CD4-positive, alpha-beta memory T cell (primary cell): Measurements from ENCODE around the gene SGCG. TPM values are rescaled to one million over a fixed set of nuclear protein-coding genes. Genes with fewer than 3 reads are reported as not detected.

ENCODE experiments used
- CTCF ChIA-PET: fragments of 350-600 bp; sonication (Branson Sonifier 250); formaldehyde crosslinking; loops from one replicate; lab custom pipeline; 2021; ENCODE audit warnings: inconsistent platforms; ENCODE audit not compliant: partially characterized antibody; lab: Charles Lee
- POLR2A ChIA-PET: fragments of 350-600 bp; sonication (Branson Sonifier 250); formaldehyde crosslinking; loops from one replicate; lab custom pipeline; 2021; ENCODE audit not compliant: partially characterized antibody; lab: Charles Lee
- DNase-seq, 5 donors: peaks; one replicate each; pipeline versions ENCODE4 v3.0.0 to v3.0.0-alpha.2; 2020 to 2022; ENCODE audit warnings: mixed read lengths in 1 of 5
- H3K27ac ChIP-seq: one replicate; pipeline ENCODE4 v1.7.0; 2013; ENCODE audit warnings: low read depth, low read length
- H3K27me3 ChIP-seq: 2 replicates; pipeline ENCODE4 v1.7.0; 2013; ENCODE audit warnings: mild to moderate bottlenecking, low read length, moderate library complexity; ENCODE audit not compliant: insufficient read depth
- H3K36me3 ChIP-seq: 2 replicates; pipeline ENCODE4 v1.7.0; 2013; ENCODE audit warnings: mild to moderate bottlenecking, low read length, moderate library complexity; ENCODE audit not compliant: insufficient read depth
- H3K4me1 ChIP-seq: 2 replicates; pipeline ENCODE4 v1.7.0; 2013; ENCODE audit warnings: mild to moderate bottlenecking, low read length, moderate library complexity; ENCODE audit not compliant: insufficient read depth
- H3K4me3 ChIP-seq, 2 donors: one replicate each; pipeline ENCODE4 v1.7.0; 2013; ENCODE audit warnings: low read length in 2 of 2, mild to moderate bottlenecking in 1 of 2
- H3K9me3 ChIP-seq, 2 donors: one replicate each; pipeline ENCODE4 v1.7.0; 2013; ENCODE audit warnings: low read length in 2 of 2, control low read depth in 1 of 2; ENCODE audit not compliant: control insufficient read depth in 1 of 2
- H3K27ac Mint-ChIP-seq, 7 donors: one replicate each; pipeline ENCODE4 v1.8.0; 2020 to 2021; ENCODE audit warnings: mixed read lengths in 7 of 7, mild to moderate bottlenecking in 6 of 7, inconsistent platforms in 3 of 7, moderate library complexity in 3 of 7
- H3K27me3 Mint-ChIP-seq, 2 donors: one replicate each; pipeline ENCODE4 v1.8.0; 2020 to 2021; ENCODE audit warnings: mixed read lengths in 2 of 2
- H3K36me3 Mint-ChIP-seq, 2 donors: one replicate each; pipeline ENCODE4 v1.8.0; 2020 to 2021; ENCODE audit warnings: mixed read lengths in 2 of 2, inconsistent platforms in 1 of 2, mild to moderate bottlenecking in 1 of 2
- H3K4me1 Mint-ChIP-seq, 4 donors: one replicate each; pipeline ENCODE4 v1.8.0; 2020 to 2021; ENCODE audit warnings: mixed read lengths in 4 of 4, mild to moderate bottlenecking in 1 of 4
- H3K4me3 Mint-ChIP-seq, 8 donors: one replicate each; pipeline ENCODE4 v1.8.0; 2020 to 2021; ENCODE audit warnings: mixed read lengths in 8 of 8, mild to moderate bottlenecking in 7 of 8, moderate library complexity in 6 of 8, inconsistent platforms in 3 of 8
- H3K9me3 Mint-ChIP-seq, 8 donors: one replicate each; pipeline ENCODE4 v1.8.0; 2020 to 2021; ENCODE audit warnings: mixed read lengths in 8 of 8, mild to moderate bottlenecking in 5 of 8, inconsistent platforms in 3 of 8, moderate library complexity in 1 of 8
- intact Hi-C: fragments of 100-400 bp; cut with micrococcal nuclease; formaldehyde crosslinking; loops from one replicate; pipeline ENCODE4 v1.15.1; 2023
- polyA plus RNA-seq, 2 donors: library from polyadenylated mRNA; unstranded; fragments of 300-500 nt; fragmentation: Illumina TruSeq; gene quantifications; one replicate each; pipeline ENCODE4 v1.2.3, GENCODE V29; 2021
- total RNA-seq, 2 experiments: library from RNA; stranded (reverse); gene quantifications; one replicate each; pipeline ENCODE4 v1.2.3, GENCODE V29; 2021

The SGCG gene
- total and polyA plus RNA-seq, 4 experiments from 2014 or later, result not detected

GRCh38 chr13:23161481-23161825 lies 19.3 kb upstream of the SGCG start:
- Histone ChIP-seq H3K4me3 (no peak overlapping the region), H3K27me3 (no peaks in the 10 kb centered on the region), H3K9me3 (no peaks in the 10 kb centered on the region), H3K4me1 (no peaks in the 10 kb centered on the region), H3K36me3 (no peaks in the 10 kb centered on the region), H3K27ac (no peak overlapping the region)
- CTCF ChIA-PET, result interaction anchor here (0.7 kb wide), 1 partner anchor 9 kb away, joined by 4 read pairs; no protein-coding TSS in a partner anchor
- H3K27me3 Mint-ChIP-seq, result peaks cover 9 to 18% of the 10 kb centered on the region in 2 donors
- H3K27ac Mint-ChIP-seq, result no peak overlapping the region
- H3K36me3 Mint-ChIP-seq, result no peaks in the 10 kb centered on the region
- H3K4me1 Mint-ChIP-seq, result peaks cover 0 to 8% (median 3%) of the 10 kb centered on the region in 4 donors
- peaks cover 0 to 2% (median 0%) of the 10 kb centered on the region in 8 donors for H3K9me3 Mint-ChIP-seq
- DNase-seq, result no peak
- POLR2A ChIA-PET, result no interaction called here
- intact Hi-C loops, result no loop called here
- H3K4me3 Mint-ChIP-seq, result no peak overlapping the region

- no peak for DNase-seq
- Mint-ChIP-seq H3K4me1 (no peaks in the 10 kb centered on the region), H3K4me3 (no peak overlapping the region), H3K27me3 (peaks cover 2 to 4% of the 10 kb centered on the region in 2 donors), H3K36me3 (no peaks in the 10 kb centered on the region), H3K27ac (no peak overlapping the region), H3K9me3 (peaks cover 0 to 10% (median 5%) of the 10 kb centered on the region in 8 donors)
- no peak overlapping the region for H3K4me3 ChIP-seq
- H3K36me3 ChIP-seq, result no peaks in the 10 kb centered on the region
- CTCF ChIA-PET, result no interaction called here
- intact Hi-C loops, result no loop called here
- no peaks in the 10 kb centered on the region for H3K9me3 ChIP-seq
- no peaks in the 10 kb centered on the region for H3K4me1 ChIP-seq
- POLR2A ChIA-PET, result no interaction called here
- no peak overlapping the region for H3K27ac ChIP-seq
- no peaks in the 10 kb centered on the region for H3K27me3 ChIP-seq
These were observed 4.9 kb upstream of the SGCG start for GRCh38 chr13:23175920-23176319.

DNA sequence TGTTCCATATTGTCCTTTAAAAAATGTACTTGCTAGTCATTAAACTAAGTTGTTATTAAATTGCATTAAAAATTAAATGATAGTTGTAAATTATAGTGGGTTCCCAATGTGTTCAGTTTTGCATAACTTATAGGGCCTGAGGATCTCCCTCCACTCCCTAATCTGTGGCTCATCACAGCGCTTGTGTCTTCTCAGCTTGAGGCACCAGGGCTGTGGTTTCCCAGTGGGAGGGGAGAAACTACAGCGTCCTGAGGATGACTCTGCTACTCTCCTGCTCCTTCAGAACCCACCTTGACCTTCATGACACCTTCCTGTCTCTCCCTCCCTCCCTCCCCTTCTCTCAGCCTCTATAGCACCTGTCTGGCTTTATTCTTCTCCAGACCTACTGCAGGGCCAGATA lies 1.4 kb downstream of the SGCG start:
- Mint-ChIP-seq H3K4me1 (no peaks in the 10 kb centered on the region), H3K27me3 (peaks cover 2 to 3% of the 10 kb centered on the region in 2 donors), H3K36me3 (no peaks in the 10 kb centered on the region), H3K27ac (no peak overlapping the region), H3K9me3 (peaks cover 0 to 2% (median under 1%) of the 10 kb centered on the region in 8 donors), H3K4me3 (no peak overlapping the region)
- Histone ChIP-seq H3K27me3 (no peaks in the 10 kb centered on the region), H3K36me3 (no peaks in the 10 kb centered on the region), H3K27ac (no peak overlapping the region), H3K4me3 (no peak overlapping the region), H3K4me1 (no peaks in the 10 kb centered on the region), H3K9me3 (no peaks in the 10 kb centered on the region)
- POLR2A ChIA-PET, result no interaction called here
- intact Hi-C loops, result no loop called here
- no peak for DNase-seq
- CTCF ChIA-PET, result interaction anchor here (0.6 kb wide), 1 partner anchor 177 kb away, joined by 3 read pairs; no protein-coding TSS in a partner anchor

DNA sequence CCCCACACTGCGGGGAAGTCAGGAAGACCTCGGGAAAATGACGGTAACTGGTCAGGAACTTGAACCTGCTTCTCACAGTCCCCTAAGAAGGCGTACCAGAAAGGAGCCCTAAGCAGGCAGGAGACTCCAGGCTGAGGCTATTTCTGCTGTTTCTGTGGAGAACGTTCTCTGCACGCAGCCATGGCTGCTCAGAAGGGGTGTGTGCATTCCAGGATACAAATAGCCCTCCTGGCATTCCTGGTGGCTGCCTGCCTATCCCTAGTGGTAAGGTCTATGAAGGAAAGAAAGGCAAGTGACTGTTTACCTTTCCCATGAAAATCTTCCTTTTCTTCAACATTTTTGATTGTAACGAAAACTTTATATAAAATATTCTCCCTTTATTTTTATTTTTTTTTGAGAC lies 2.5 kb downstream of the SGCG start:
- Histone ChIP-seq H3K27me3 (no peaks in the 10 kb centered on the region), H3K9me3 (no peaks in the 10 kb centered on the region), H3K4me1 (no peaks in the 10 kb centered on the region), H3K4me3 (no peak overlapping the region), H3K36me3 (no peaks in the 10 kb centered on the region), H3K27ac (no peak overlapping the region)
- POLR2A ChIA-PET, result no interaction called here
- DNase-seq, result no peak
- H3K27me3 Mint-ChIP-seq, result peaks cover 0 to 2% of the 10 kb centered on the region in 2 donors
- CTCF ChIA-PET, result no interaction called here
- no peak overlapping the region for H3K4me3 Mint-ChIP-seq
- H3K27ac Mint-ChIP-seq, result no peak overlapping the region
- H3K9me3 Mint-ChIP-seq, result peaks cover 0 to under 1% (median 0%) of the 10 kb centered on the region in 8 donors
- H3K4me1 Mint-ChIP-seq, result no peaks in the 10 kb centered on the region
- no peaks in the 10 kb centered on the region for H3K36me3 Mint-ChIP-seq
- intact Hi-C loops, result no loop called here

- no peak for DNase-seq
- H3K27me3 Mint-ChIP-seq, result peaks cover 0 to 2% of the 10 kb centered on the region in 2 donors
- no peaks in the 10 kb centered on the region for H3K4me1 ChIP-seq
- no peak overlapping the region for H3K4me3 Mint-ChIP-seq
- no peaks in the 10 kb centered on the region for H3K27me3 ChIP-seq
- H3K36me3 Mint-ChIP-seq, result no peaks in the 10 kb centered on the region
- H3K9me3 ChIP-seq, result no peaks in the 10 kb centered on the region
- no peak overlapping the region for H3K27ac ChIP-seq
- no peak overlapping the region for H3K27ac Mint-ChIP-seq
- POLR2A ChIA-PET, result no interaction called here
- H3K9me3 Mint-ChIP-seq, result no peaks in the 10 kb centered on the region
- CTCF ChIA-PET, result no interaction called here
- H3K4me3 ChIP-seq, result no peak overlapping the region
- H3K36me3 ChIP-seq, result no peaks in the 10 kb centered on the region
- H3K4me1 Mint-ChIP-seq, result no peaks in the 10 kb centered on the region
- intact Hi-C loops, result no loop called here
These were observed 4.8 kb downstream of the SGCG start for GRCh38 chr13:23185542-23185941.

- Histone ChIP-seq H3K27me3 (no peaks in the 10 kb centered on the region), H3K27ac (no peak overlapping the region), H3K4me1 (no peaks in the 10 kb centered on the region), H3K36me3 (no peaks in the 10 kb centered on the region), H3K4me3 (no peak overlapping the region), H3K9me3 (no peaks in the 10 kb centered on the region)
- ChIA-PET POLR2A (no interaction called here), CTCF (no interaction called here)
- Mint-ChIP-seq H3K4me1 (no peaks in the 10 kb centered on the region), H3K9me3 (peaks cover 0 to 2% (median 0%) of the 10 kb centered on the region in 8 donors), H3K4me3 (no peak overlapping the region), H3K27me3 (peaks cover 13 to 14% of the 10 kb centered on the region in 2 donors), H3K27ac (no peak overlapping the region), H3K36me3 (no peaks in the 10 kb centered on the region)
- DNase-seq, result no peak
- intact Hi-C loops, result no loop called here
These were observed 21.1 kb downstream of the SGCG start for GRCh38 chr13:23201870-23202269.

DNA sequence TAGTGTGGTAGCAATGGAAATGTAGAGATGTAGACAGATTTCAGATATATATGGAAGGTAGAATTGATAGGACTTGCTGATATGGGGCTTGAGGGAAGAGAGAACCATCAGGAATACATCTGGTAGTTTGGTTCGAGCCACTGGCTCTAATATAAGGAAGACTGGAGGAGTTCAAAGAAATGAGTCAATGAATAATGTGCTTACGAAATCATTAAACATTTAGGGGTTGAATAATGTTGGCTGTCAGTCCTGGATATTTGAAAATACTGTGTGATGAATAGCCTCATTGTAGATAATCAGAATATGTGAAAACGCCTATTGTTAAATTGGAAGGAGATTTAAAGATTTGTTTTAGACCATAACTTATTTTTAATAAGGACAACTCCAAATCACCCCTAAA lies 21.6 kb downstream of the SGCG start:
- intact Hi-C loops, result no loop called here
- H3K27me3 ChIP-seq, result no peaks in the 10 kb centered on the region
- DNase-seq, result no peak
- no peaks in the 10 kb centered on the region for H3K36me3 ChIP-seq
- Mint-ChIP-seq H3K27me3 (peaks cover 12% of the 10 kb centered on the region in 2 donors), H3K27ac (no peak overlapping the region), H3K4me3 (no peak overlapping the region), H3K9me3 (peaks cover 0 to 4% (median 0%) of the 10 kb centered on the region in 8 donors), H3K36me3 (no peaks in the 10 kb centered on the region), H3K4me1 (no peaks in the 10 kb centered on the region)
- no peak overlapping the region for H3K4me3 ChIP-seq
- CTCF ChIA-PET, result no interaction called here
- H3K9me3 ChIP-seq, result no peaks in the 10 kb centered on the region
- POLR2A ChIA-PET, result no interaction called here
- H3K4me1 ChIP-seq, result no peaks in the 10 kb centered on the region
- no peak overlapping the region for H3K27ac ChIP-seq

GRCh38 chr13:23203516-23203915 lies 22.7 kb downstream of the SGCG start:
- Histone ChIP-seq H3K9me3 (no peaks in the 10 kb centered on the region), H3K4me3 (no peak overlapping the region), H3K27ac (no peak overlapping the region), H3K36me3 (no peaks in the 10 kb centered on the region), H3K27me3 (no peaks in the 10 kb centered on the region), H3K4me1 (no peaks in the 10 kb centered on the region)
- CTCF ChIA-PET, result no interaction called here
- Mint-ChIP-seq H3K27me3 (peaks cover 6 to 10% of the 10 kb centered on the region in 2 donors), H3K9me3 (peaks cover 0 to 4% (median 0%) of the 10 kb centered on the region in 8 donors), H3K4me3 (no peak overlapping the region), H3K27ac (no peak overlapping the region), H3K36me3 (no peaks in the 10 kb centered on the region), H3K4me1 (no peaks in the 10 kb centered on the region)
- intact Hi-C loops, result no loop called here
- no peak for DNase-seq
- POLR2A ChIA-PET, result interaction anchor here (0.5 kb wide), 1 partner anchor 8 kb away, joined by 3 read pairs; no protein-coding TSS in a partner anchor
